Muscle layer of duodenum (tissue), 2 donors: Measurements from ENCODE around the gene HAVCR1.
"Not testable (repeated sequence)": the region's sequence is repeated elsewhere in the genome, so short reads cannot be mapped to it uniquely, and the experiment has no call there.

ENCODE experiments used
- H3K27ac ChIP-seq: one replicate; pipeline ENCODE4 v1.7.0; 2013; ENCODE audit warnings: mild to moderate bottlenecking, low read length
- H3K27me3 ChIP-seq: one replicate; pipeline ENCODE4 v1.7.0; 2013; ENCODE audit warnings: low read depth, mild to moderate bottlenecking, control low read depth, low read length
- H3K36me3 ChIP-seq, 2 donors: one replicate each; pipeline ENCODE4 v1.7.0; 2013; ENCODE audit warnings: low read length in 2 of 2, control low read depth in 1 of 2, mild to moderate bottlenecking in 1 of 2; ENCODE audit not compliant: insufficient read depth in 2 of 2, control insufficient read depth in 1 of 2
- H3K4me1 ChIP-seq, 2 donors: one replicate each; pipeline ENCODE4 v1.7.0; 2013; ENCODE audit warnings: low read length in 2 of 2, mild to moderate bottlenecking in 2 of 2, control low read depth in 1 of 2, moderate library complexity in 1 of 2; ENCODE audit not compliant: insufficient read depth in 2 of 2, control insufficient read depth in 1 of 2
- H3K4me3 ChIP-seq, 2 donors: one replicate each; pipeline ENCODE4 v1.7.0; 2013; ENCODE audit warnings: low read length in 2 of 2, low read depth in 1 of 2, mild to moderate bottlenecking in 1 of 2
- H3K9me3 ChIP-seq, 2 donors: one replicate each; pipeline ENCODE4 v1.7.0; 2013; ENCODE audit warnings: low read length in 2 of 2, control low read depth in 1 of 2, mild to moderate bottlenecking in 1 of 2; ENCODE audit not compliant: control insufficient read depth in 1 of 2
- donor health status: healthy.

Gene HAVCR1

GRCh38 chr5:157025093-157025698 is 33.7 kb downstream of the HAVCR1 start:
- Histone ChIP-seq H3K36me3 (no peaks in the 10 kb centered on the region), H3K27me3 (no peaks in the 10 kb centered on the region)

GRCh38 chr5:157024208-157024959 is 34.5 kb downstream of the HAVCR1 start:
- Histone ChIP-seq H3K27me3 (no peaks in the 10 kb centered on the region), H3K36me3 (no peaks in the 10 kb centered on the region), H3K9me3 (no peaks in the 10 kb centered on the region), H3K4me1 (no peaks in the 10 kb centered on the region), H3K27ac (no peak overlapping the region), H3K4me3 (no peak overlapping the region)

More at GRCh38 chr5:157025093-157025698, 33.7 kb downstream of the HAVCR1 start:
- Histone ChIP-seq H3K4me3 (no peak overlapping the region), H3K4me1 (no peaks in the 10 kb centered on the region), H3K9me3 (no peaks in the 10 kb centered on the region), H3K27ac (no peak overlapping the region)

- H3K4me3 ChIP-seq: no peak overlapping the region
- H3K27ac ChIP-seq: no peak overlapping the region
- no peaks in the 10 kb centered on the region for H3K36me3 ChIP-seq
- no peaks in the 10 kb centered on the region for H3K27me3 ChIP-seq
- peaks cover 0 to 12% of the 10 kb centered on the region in 2 donors for H3K9me3 ChIP-seq
- H3K4me1 ChIP-seq: no peaks in the 10 kb centered on the region
Measured at GRCh38 chr5:157022024-157022423, 36.9 kb downstream of the HAVCR1 start.

- Histone ChIP-seq H3K4me3 (no peak overlapping the region), H3K9me3 (peaks cover 0 to 12% of the 10 kb centered on the region in 2 donors), H3K36me3 (no peaks in the 10 kb centered on the region), H3K27me3 (no peaks in the 10 kb centered on the region), H3K27ac (no peak overlapping the region), H3K4me1 (no peaks in the 10 kb centered on the region)
Measured at GRCh38 chr5:157020511-157021222, 38.2 kb downstream of the HAVCR1 start.

DNA sequence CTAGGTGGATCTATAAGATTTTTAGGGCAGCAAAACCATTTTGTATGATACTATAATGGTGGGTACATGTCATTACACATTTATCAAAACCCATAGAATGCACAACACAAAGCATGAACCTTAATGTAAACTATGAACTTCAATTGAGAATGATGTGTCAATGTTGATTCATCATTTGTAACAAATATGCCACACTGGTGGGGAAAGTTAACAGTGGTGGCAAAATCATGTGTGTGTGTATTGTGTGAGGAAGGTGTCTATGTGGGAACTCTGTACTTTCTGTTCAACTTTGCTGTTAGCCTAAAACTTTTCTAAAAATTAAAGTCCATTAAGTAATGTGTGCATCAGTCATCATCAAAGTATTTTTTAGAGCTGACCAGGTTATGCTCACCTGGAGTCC is 38.9 kb downstream of the HAVCR1 start:
- no peaks in the 10 kb centered on the region for H3K27me3 ChIP-seq
- no peak overlapping the region for H3K27ac ChIP-seq
- H3K9me3 ChIP-seq: peaks cover 0 to 12% of the 10 kb centered on the region in 2 donors
- no peak overlapping the region for H3K4me3 ChIP-seq
- no peaks in the 10 kb centered on the region for H3K4me1 ChIP-seq
- no peaks in the 10 kb centered on the region for H3K36me3 ChIP-seq

DNA sequence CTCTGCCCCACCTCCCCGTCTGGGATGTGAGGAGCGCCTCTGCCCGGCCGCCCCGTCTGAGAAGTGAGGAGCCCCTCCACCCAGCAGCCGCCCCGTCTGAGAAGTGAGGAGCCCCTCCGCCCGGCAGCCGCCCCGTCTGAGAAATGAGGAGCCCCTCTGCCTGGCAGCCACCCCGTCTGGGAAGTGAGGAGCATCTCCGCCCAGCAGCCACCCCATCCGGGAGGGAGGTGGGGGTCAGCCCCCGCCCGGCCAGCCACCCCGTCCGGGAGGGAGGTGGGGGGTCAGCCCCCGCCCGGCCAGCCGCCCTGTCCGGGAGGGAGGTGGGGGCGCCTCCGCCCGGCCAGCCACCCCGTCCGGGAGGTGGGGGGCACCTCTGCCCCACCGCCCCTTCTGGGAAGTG is 44.8 kb downstream of the HAVCR1 start:
- H3K27ac ChIP-seq, H3K27me3 ChIP-seq, H3K4me3 ChIP-seq, H3K4me1 ChIP-seq, H3K36me3 ChIP-seq: not testable (repeated sequence)
- H3K9me3 ChIP-seq: peaks cover 0 to 12% of the 10 kb centered on the region in 2 donors

DNA sequence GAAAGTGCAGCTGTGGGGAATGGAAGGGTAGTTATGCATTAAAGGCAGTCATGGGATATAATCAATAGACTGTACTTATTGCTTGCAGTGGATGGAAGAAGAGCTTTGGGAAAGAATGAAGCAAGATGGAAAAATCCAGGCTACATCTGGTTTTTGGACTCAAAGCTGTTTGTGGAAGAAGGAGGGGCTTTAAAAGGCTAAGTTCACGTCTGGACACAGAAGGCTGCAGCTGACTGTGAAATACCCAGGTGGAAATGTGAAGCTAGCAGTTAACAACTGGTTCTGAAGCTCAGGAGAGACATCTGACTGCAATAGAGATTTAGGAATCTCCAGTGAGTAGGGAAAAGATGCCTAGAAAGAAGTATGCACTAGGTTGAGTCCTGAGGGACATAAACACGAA is 52.7 kb downstream of the HAVCR1 start:
- Histone ChIP-seq H3K4me3 (no peak overlapping the region), H3K9me3 (peaks cover 0 to 5% of the 10 kb centered on the region in 2 donors), H3K36me3 (no peaks in the 10 kb centered on the region), H3K4me1 (no peaks in the 10 kb centered on the region), H3K27me3 (no peaks in the 10 kb centered on the region), H3K27ac (no peak overlapping the region)

- Histone ChIP-seq H3K27me3 (no peaks in the 10 kb centered on the region), H3K27ac (no peak overlapping the region), H3K9me3 (peaks cover 0 to 5% of the 10 kb centered on the region in 2 donors), H3K36me3 (no peaks in the 10 kb centered on the region), H3K4me3 (no peak overlapping the region), H3K4me1 (no peaks in the 10 kb centered on the region)
Measured at GRCh38 chr5:157004893-157005551, 53.9 kb downstream of the HAVCR1 start.

DNA sequence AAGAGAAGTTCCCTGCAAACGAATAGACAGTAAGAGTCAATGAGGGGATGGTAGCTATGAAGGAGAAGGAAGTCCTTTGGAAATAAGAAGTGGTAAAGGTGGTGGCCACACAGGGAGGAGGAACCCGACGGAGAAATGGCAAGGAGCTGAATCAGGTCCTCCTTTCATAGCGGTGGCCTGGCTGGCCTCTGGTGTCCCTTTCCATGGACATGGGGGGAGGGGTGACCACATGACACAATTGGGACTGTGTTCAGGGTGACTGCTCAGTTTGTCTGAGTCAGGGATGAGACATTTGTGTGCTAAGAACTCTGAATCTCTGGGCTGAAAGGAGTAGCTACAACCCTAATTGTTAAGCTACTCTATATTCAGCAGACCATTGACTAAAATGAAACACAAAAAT is 67.2 kb downstream of the HAVCR1 start:
- Histone ChIP-seq H3K36me3 (no peaks in the 10 kb centered on the region), H3K9me3 (peaks cover 0 to 3% of the 10 kb centered on the region in 2 donors), H3K27me3 (no peaks in the 10 kb centered on the region), H3K4me3 (no peak overlapping the region), H3K27ac (no peak overlapping the region), H3K4me1 (no peaks in the 10 kb centered on the region)

GRCh38 chr5:156984064-156984463 is 74.9 kb downstream of the HAVCR1 start:
- no peaks in the 10 kb centered on the region for H3K4me1 ChIP-seq
- H3K4me3 ChIP-seq: no peak overlapping the region
- no peak overlapping the region for H3K27ac ChIP-seq
- H3K27me3 ChIP-seq: no peaks in the 10 kb centered on the region
- H3K36me3 ChIP-seq: no peaks in the 10 kb centered on the region
- peaks cover 0 to 3% of the 10 kb centered on the region in 2 donors for H3K9me3 ChIP-seq

DNA sequence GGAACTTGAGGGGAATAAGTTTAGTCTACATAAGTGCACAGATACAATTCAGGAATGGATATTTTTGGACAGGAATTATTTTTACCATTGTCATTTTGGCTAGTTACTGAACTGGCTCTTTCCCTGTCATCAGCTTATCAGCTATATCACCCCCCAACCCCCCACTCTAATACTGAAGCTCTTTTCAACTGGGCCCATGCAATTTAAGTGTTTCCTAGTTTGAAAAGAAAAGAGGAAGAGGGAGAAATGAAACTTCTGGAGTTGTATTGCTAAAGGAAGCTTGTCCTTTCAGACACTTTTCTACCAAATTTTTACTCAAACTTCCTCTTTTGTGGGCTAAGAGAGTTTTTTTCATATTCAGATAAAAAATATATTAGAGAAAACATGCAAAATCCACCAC is 77.4 kb downstream of the HAVCR1 start:
- Histone ChIP-seq H3K27ac (no peak overlapping the region), H3K4me3 (no peak overlapping the region), H3K9me3 (no peaks in the 10 kb centered on the region), H3K27me3 (no peaks in the 10 kb centered on the region), H3K36me3 (no peaks in the 10 kb centered on the region), H3K4me1 (no peaks in the 10 kb centered on the region)
